BLaER1 (cell line): ENCODE measurements around the gene PCGF6.

ENCODE experiments used
- H3K27ac ChIP-seq: shearing (Covaris generic); formaldehyde crosslinking; 2 replicates; pipeline ENCODE4 v1.8.1; 2022
- H3K27me3 ChIP-seq: shearing (Covaris generic); formaldehyde crosslinking; 2 replicates; pipeline ENCODE4 v1.8.1; 2022
- H3K36me3 ChIP-seq: shearing (Covaris generic); formaldehyde crosslinking; 2 replicates; pipeline ENCODE4 v1.8.1; 2022
- H3K4me1 ChIP-seq: shearing (Covaris generic); formaldehyde crosslinking; 2 replicates; pipeline ENCODE4 v1.8.1; 2022
- H3K4me2 ChIP-seq: shearing (Covaris generic); formaldehyde crosslinking; 2 replicates; pipeline ENCODE4 v1.8.1; 2022
- H3K4me3 ChIP-seq: shearing (Covaris generic); formaldehyde crosslinking; 2 replicates; pipeline ENCODE4 v1.8.1; 2022
- H3K9ac ChIP-seq: shearing (Covaris generic); formaldehyde crosslinking; 2 replicates; pipeline ENCODE4 v1.8.1; 2022
- H3K9me3 ChIP-seq: shearing (Covaris generic); formaldehyde crosslinking; 2 replicates; pipeline ENCODE4 v1.8.1; 2022
- H4K20me1 ChIP-seq: shearing (Covaris generic); formaldehyde crosslinking; 2 replicates; pipeline ENCODE4 v1.8.1; 2022
- Cebpa-rat ChIP-seq: shearing (Covaris generic); IDR thresholded peaks from 2 replicates; pipeline ENCODE4 v1.8.1; 2022

The PCGF6 gene

DNA sequence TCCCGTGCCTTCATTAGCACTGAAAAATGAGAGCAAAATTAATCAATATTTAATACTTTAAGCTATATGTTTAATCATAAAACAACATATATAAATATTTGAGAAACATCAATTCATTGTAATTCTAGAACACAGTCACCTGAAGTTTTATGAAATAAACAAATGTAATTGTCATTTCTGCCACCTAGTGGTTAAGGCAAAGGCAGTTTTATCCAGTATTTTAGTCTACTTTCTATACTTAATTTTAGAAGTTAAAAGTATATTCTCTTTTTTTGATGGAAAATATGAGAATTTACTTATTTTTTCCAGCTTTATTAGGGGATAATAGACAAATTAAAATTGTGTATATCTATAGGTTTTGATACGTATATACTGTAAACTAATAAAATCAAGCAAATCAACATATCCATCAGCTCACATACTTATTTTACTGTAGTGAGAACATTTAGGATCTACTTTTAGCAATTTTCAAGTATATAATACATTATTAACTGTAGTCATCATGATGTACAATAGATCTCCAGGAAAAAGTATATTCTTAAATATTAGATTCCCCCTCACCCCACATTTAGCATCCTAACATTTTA, 16.9 kb downstream of the PCGF6 start:
- H3K27ac ChIP-seq, result no peak overlapping the region
- H3K4me2 ChIP-seq, result no peak overlapping the region
- H4K20me1 ChIP-seq, result peaks cover 17% of the 10 kb centered on the region; the same call in 1 of the 2 replicates
- peaks cover 86% of the 10 kb centered on the region for H3K36me3 ChIP-seq
- H3K4me1 ChIP-seq, result no peaks in the 10 kb centered on the region
- TF ChIP-seq Cebpa-rat, result no peak
- H3K9ac ChIP-seq, result no peak overlapping the region
- no peaks in the 10 kb centered on the region for H3K9me3 ChIP-seq
- H3K27me3 ChIP-seq, result no peaks in the 10 kb centered on the region
- no peak overlapping the region for H3K4me3 ChIP-seq

DNA sequence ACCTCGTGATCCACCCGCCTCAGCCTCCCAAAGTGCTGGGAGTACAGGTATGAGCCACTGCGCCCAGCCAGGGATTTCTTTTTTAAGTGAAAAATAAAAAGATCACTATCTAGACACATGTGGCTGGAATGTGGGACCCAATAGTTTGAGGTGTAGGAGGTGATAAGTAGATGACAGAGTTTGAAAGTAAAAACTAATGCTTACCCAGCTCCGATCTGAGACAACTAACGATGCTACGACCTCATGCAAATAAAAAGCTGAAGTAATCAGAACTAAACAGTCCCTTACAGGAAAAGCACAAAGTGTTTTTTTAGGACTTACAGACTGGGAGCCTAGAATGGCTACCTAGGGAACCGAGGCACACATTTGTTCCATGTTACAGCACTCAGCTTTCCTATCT, 23.0 kb downstream of the PCGF6 start:
- Histone ChIP-seq H3K36me3 (peaks cover 96% of the 10 kb centered on the region), H3K4me2 (no peak overlapping the region), H3K27me3 (no peaks in the 10 kb centered on the region), H4K20me1 (no peaks in the 10 kb centered on the region), H3K4me3 (no peak overlapping the region), H3K9me3 (no peaks in the 10 kb centered on the region), H3K27ac (no peak overlapping the region), H3K4me1 (no peaks in the 10 kb centered on the region), H3K9ac (no peak overlapping the region)
- no peak for TF ChIP-seq Cebpa-rat

DNA sequence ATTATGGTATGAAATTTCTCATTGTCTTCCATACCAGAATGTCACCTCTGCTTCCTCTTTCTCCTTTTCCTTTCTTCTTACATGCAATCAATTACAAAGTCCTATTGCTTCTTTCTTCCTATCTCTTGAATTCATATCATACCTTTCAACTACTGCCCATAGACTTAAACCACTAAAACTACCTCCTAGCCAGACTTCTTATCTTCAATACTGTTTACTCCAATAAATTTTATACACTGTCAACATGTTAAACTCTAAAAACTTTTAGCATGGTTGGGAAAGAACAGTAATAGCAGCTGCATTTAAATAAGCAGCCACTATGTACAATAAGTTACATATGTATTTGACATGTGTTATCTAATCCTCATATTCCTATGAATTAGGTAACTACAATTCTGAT, 34.9 kb downstream of the PCGF6 start:
- no peaks in the 10 kb centered on the region for H3K27me3 ChIP-seq
- no peak overlapping the region for H3K9ac ChIP-seq
- peaks cover 95% of the 10 kb centered on the region for H3K36me3 ChIP-seq
- no peak for TF ChIP-seq Cebpa-rat
- H3K4me1 ChIP-seq, result no peaks in the 10 kb centered on the region
- H3K4me3 ChIP-seq, result no peak overlapping the region
- H4K20me1 ChIP-seq, result no peaks in the 10 kb centered on the region
- no peaks in the 10 kb centered on the region for H3K9me3 ChIP-seq
- H3K4me2 ChIP-seq, result no peak overlapping the region
- H3K27ac ChIP-seq, result no peak overlapping the region

DNA sequence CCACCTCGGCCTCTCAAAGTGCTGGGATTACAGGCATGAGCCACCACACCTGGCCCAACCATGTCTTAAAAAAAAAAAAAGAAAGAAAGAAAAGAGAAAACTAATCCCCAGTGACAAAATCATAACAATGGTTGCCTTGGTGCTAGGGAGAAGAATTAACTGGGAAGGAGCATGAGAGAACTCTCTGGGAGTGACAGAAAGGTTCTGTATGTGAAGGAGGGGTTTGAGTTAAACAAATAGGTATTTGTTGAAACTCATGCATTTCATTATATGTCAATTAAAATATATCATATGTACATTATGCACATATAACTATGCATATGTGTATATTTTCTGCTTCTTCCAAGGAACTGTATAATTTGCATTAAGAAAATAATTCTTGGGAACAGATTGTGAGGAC, 40.7 kb downstream of the PCGF6 start:
- H3K27me3 ChIP-seq, result no peaks in the 10 kb centered on the region
- H3K36me3 ChIP-seq, result peaks cover 94% of the 10 kb centered on the region
- no peaks in the 10 kb centered on the region for H4K20me1 ChIP-seq
- no peak overlapping the region for H3K27ac ChIP-seq
- TF ChIP-seq Cebpa-rat, result no peak
- H3K4me3 ChIP-seq, result no peak overlapping the region
- no peak overlapping the region for H3K9ac ChIP-seq
- no peaks in the 10 kb centered on the region for H3K4me1 ChIP-seq
- no peaks in the 10 kb centered on the region for H3K9me3 ChIP-seq
- no peak overlapping the region for H3K4me2 ChIP-seq

DNA sequence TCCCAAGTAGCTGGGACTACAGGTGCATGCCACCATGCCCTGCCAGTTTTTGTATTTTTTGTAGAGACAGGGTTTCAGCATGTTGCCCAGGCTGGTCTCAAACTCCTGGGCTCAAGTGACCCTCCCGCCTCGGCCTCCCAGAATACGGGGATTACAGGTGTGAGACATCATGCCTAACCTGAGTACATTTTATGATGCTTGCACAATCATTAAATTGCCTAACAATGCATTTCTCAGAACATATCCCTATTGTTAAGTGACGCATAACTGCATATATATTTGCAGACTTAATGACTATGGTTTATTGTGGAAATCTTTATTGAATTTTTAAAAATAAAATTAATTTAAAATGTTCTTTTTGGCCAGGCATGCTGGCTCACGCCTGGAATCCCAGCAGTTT, 43.3 kb downstream of the PCGF6 start:
- Histone ChIP-seq H3K27ac (no peak overlapping the region), H4K20me1 (no peaks in the 10 kb centered on the region), H3K36me3 (peaks cover 88% of the 10 kb centered on the region)

DNA sequence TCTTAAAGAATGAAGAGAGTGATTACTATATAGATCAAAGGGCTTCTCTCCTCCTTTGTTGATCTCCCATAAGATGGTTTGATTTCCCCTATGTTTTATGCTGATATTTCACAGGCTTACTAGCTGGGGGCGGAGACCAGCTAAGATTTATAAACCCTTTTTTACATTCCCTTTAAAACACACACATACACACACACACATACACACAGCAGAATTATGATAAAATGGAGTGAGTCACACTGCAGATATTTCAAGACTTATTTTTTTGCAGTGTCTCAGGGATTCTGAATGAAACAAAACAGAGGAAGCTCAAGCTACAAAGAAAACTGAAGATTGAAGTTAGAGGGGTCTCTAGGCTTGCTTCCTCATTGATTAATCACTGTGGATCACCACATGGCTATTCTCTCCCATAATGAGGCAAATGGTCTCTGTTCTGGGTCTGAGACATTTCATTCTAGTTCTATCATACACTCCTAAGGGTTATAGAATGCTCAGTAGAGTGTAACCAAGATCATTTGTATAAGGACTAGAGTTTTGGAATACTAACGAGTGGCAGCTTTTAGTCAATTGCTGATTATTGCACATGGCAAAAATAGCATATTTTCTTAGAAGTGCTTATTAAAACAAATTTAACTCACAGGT, 55.4 kb downstream of the PCGF6 start:
- Histone ChIP-seq H3K4me1 (no peaks in the 10 kb centered on the region), H3K36me3 (peaks cover 4% of the 10 kb centered on the region), H3K4me3 (no peak overlapping the region), H3K4me2 (no peak overlapping the region), H3K27ac (no peak overlapping the region), H3K9ac (no peak overlapping the region), H4K20me1 (no peaks in the 10 kb centered on the region), H3K27me3 (no peaks in the 10 kb centered on the region), H3K9me3 (no peaks in the 10 kb centered on the region)
- no peak for TF ChIP-seq Cebpa-rat

More for the DNA sequence above, 43.3 kb downstream of the PCGF6 start:
- no peak for TF ChIP-seq Cebpa-rat
- Histone ChIP-seq H3K9ac (no peak overlapping the region), H3K9me3 (no peaks in the 10 kb centered on the region), H3K4me3 (no peak overlapping the region), H3K27me3 (no peaks in the 10 kb centered on the region), H3K4me1 (no peaks in the 10 kb centered on the region), H3K4me2 (no peak overlapping the region)

DNA sequence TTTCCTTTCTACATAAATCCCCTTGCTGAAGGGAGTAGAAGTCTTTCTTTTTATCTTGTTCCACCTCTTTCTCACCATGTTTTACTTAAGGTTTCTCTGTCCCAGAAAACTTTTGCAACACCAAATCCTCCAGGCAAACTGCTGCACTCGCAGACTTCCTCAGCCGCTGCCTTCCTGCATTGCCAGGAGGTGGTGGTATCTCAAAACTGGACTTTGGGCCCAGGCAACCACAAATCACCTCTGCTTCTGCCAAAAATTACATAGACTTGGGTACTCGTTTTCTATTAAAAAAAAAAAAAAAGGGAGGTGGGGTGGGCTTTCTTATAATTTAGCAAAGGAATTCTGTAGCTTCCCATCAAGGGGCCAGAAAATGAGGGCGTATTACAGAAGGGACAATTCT, 59.4 kb downstream of the PCGF6 start:
- H3K4me1 ChIP-seq, result no peaks in the 10 kb centered on the region
- H3K4me2 ChIP-seq, result no peak overlapping the region
- TF ChIP-seq Cebpa-rat, result no peak
- H3K27me3 ChIP-seq, result no peaks in the 10 kb centered on the region
- no peaks in the 10 kb centered on the region for H4K20me1 ChIP-seq
- no peak overlapping the region for H3K4me3 ChIP-seq
- no peak overlapping the region for H3K9ac ChIP-seq
- H3K27ac ChIP-seq, result no peak overlapping the region
- H3K9me3 ChIP-seq, result no peaks in the 10 kb centered on the region
- no peaks in the 10 kb centered on the region for H3K36me3 ChIP-seq

DNA sequence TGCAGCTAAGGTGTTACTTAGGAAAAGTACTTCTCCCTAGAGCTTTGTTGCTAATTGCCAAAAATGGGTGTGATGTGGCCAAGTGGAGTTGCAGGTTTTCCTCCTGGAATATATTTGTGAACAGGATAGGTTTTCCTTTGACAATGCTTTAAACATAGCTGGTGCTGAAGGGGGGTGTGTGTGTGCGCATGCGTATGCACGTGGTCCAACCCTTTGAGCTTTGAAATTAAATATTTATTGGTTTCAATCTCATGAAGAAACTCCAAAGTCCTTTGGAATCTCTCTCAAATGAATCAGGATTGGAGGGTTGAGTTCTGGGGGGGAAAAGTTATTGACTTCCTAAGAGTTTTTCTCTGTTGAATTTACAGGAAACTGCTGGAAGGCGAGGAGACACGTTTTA, 62.9 kb downstream of the PCGF6 start:
- no peaks in the 10 kb centered on the region for H3K36me3 ChIP-seq
- H3K27me3 ChIP-seq, result no peaks in the 10 kb centered on the region
- H3K4me2 ChIP-seq, result no peak overlapping the region
- H3K4me3 ChIP-seq, result no peak overlapping the region
- no peak overlapping the region for H3K9ac ChIP-seq
- no peak overlapping the region for H3K27ac ChIP-seq
- H4K20me1 ChIP-seq, result no peaks in the 10 kb centered on the region
- no peaks in the 10 kb centered on the region for H3K9me3 ChIP-seq
- TF ChIP-seq Cebpa-rat, result no peak
- no peaks in the 10 kb centered on the region for H3K4me1 ChIP-seq

DNA sequence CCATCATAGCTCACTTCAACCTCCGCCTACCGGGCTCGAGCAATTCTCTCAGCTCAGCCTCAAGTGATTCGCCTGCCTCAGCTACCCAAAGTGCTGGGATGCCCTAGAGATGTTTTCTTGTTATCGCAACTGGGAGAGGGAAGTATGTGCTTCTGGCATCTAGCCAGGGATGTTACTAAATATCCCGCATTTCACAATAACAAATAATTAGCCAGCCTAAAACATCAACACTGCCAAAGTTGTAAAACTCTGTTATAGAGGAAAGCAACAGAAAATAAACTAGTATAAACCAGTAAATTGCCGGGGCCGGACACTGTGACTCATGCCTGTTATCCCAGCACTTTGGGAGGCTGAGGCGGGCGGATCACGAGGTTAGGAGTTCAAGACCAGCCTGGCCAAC, 66.8 kb downstream of the PCGF6 start:
- Histone ChIP-seq H4K20me1 (peaks cover 25% of the 10 kb centered on the region; the same call in 1 of the 2 replicates), H3K9me3 (no peaks in the 10 kb centered on the region), H3K9ac (no peak overlapping the region), H3K27ac (no peak overlapping the region), H3K36me3 (no peaks in the 10 kb centered on the region), H3K4me2 (no peak overlapping the region), H3K4me1 (no peaks in the 10 kb centered on the region), H3K4me3 (no peak overlapping the region), H3K27me3 (peaks cover 7% of the 10 kb centered on the region; the same call in 1 of the 2 replicates)
- no peak for TF ChIP-seq Cebpa-rat

DNA sequence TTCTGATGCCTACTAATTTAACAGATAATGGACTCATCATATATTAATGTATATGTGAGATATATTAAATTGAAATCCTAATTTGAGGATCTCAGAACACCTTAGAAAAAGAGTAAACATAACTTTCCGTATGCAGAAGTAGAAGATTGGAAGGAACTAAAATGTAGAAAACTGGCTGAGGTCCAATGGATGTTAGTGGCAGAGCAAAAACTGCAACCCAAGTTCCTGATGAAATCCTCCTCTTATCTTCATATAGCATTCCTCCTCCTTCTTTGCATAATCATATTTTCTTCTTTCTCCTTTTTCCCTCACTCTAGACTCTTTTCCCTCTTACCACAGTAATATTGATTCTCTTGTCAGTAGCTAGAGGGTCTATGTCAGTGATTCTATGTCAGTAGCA, 68.0 kb downstream of the PCGF6 start:
- H3K27me3 ChIP-seq, result peaks cover 17% of the 10 kb centered on the region
- TF ChIP-seq Cebpa-rat, result no peak

More for the DNA sequence above, 68.0 kb downstream of the PCGF6 start:
- H3K9me3 ChIP-seq, result peaks cover 8% of the 10 kb centered on the region
- H4K20me1 ChIP-seq, result peaks cover 34% of the 10 kb centered on the region
- no peak overlapping the region for H3K27ac ChIP-seq
- no peak overlapping the region for H3K4me3 ChIP-seq
- H3K4me1 ChIP-seq, result peaks cover 6% of the 10 kb centered on the region
- no peak overlapping the region for H3K4me2 ChIP-seq
- H3K36me3 ChIP-seq, result no peaks in the 10 kb centered on the region
- no peak overlapping the region for H3K9ac ChIP-seq
